SW 1271 (cell line): ENCODE data around the gene CYP3A7.
A peak's percentile ranks its signal among the peaks of the same experiment; 100 is the strongest.
"Not testable (repeated sequence)": the region's sequence is repeated elsewhere in the genome, so short reads cannot be mapped to it uniquely, and the experiment has no call there.

Experiments
- DNase-seq, 2 experiments: peaks; one replicate each; lab custom pipeline; 2025; lab: John Stamatoyannopoulos, UW

CYP3A7 gene

GRCh38 chr7:99741441-99741795 is 6.4 kb upstream of the CYP3A7 start:
- no peak for DNase-seq

GRCh38 chr7:99740573-99741440 is 5.8 kb upstream of the CYP3A7 start:
- no peak for DNase-seq

GRCh38 chr7:99739699-99740572 is 4.9 kb upstream of the CYP3A7 start:
- no peak for DNase-seq

GRCh38 chr7:99737726-99738125 is 2.7 kb upstream of the CYP3A7 start:
- DNase-seq = no peak

GRCh38 chr7:99736667-99737066 is 1.7 kb upstream of the CYP3A7 start:
- not testable (repeated sequence) for DNase-seq

GRCh38 chr7:99733448-99733847 is 1.5 kb downstream of the CYP3A7 start:
- DNase-seq = peak in 1 of 2 experiments; percentile 2

- DNase-seq = no peak
Observed at GRCh38 chr7:99733003-99733402, 2.0 kb downstream of the CYP3A7 start.

- no peak for DNase-seq
Observed at GRCh38 chr7:99731638-99732374, 3.2 kb downstream of the CYP3A7 start.

- DNase-seq = no peak
Observed at GRCh38 chr7:99730992-99731391, 4.0 kb downstream of the CYP3A7 start.

- DNase-seq = no peak
Observed at GRCh38 chr7:99730238-99730810, 4.7 kb downstream of the CYP3A7 start.

GRCh38 chr7:99729486-99730237 is 5.3 kb downstream of the CYP3A7 start:
- no peak for DNase-seq

- no peak for DNase-seq
Observed at GRCh38 chr7:99728615-99729014, 6.4 kb downstream of the CYP3A7 start.

- DNase-seq = not testable (repeated sequence)
Observed at GRCh38 chr7:99723201-99723600, 11.8 kb downstream of the CYP3A7 start.

GRCh38 chr7:99720800-99721595 is 14.0 kb downstream of the CYP3A7 start:
- DNase-seq = no peak

GRCh38 chr7:99719996-99720769 is 14.8 kb downstream of the CYP3A7 start:
- no peak for DNase-seq

- no peak for DNase-seq
Observed at GRCh38 chr7:99713995-99714570, 20.9 kb downstream of the CYP3A7 start.

- no peak for DNase-seq
Observed at GRCh38 chr7:99709838-99710578, 25.0 kb downstream of the CYP3A7 start.

GRCh38 chr7:99709260-99709659 is 25.7 kb downstream of the CYP3A7 start:
- DNase-seq = no peak
